Mucosa of rectum (tissue), 2 donors: ENCODE results near the gene GDPD4.

Experiments
- H3K27ac ChIP-seq, 2 donors: one replicate each; pipeline ENCODE4 v1.7.0; 2013; ENCODE audit warnings: inconsistent platforms in 2 of 2, low read depth in 2 of 2, low read length in 2 of 2
- H3K27me3 ChIP-seq, 2 donors: one replicate each; pipeline ENCODE4 v1.7.0; 2013; ENCODE audit warnings: low read length in 2 of 2; ENCODE audit not compliant: control insufficient read depth in 2 of 2, insufficient read depth in 2 of 2
- H3K36me3 ChIP-seq, 2 donors: one replicate each; pipeline ENCODE4 v1.7.0; 2013; ENCODE audit warnings: low read length in 2 of 2; ENCODE audit not compliant: control insufficient read depth in 2 of 2, insufficient read depth in 2 of 2
- H3K4me1 ChIP-seq, 2 donors: one replicate each; pipeline ENCODE4 v1.7.0; 2013; ENCODE audit warnings: low read length in 2 of 2, mild to moderate bottlenecking in 1 of 2; ENCODE audit not compliant: control insufficient read depth in 2 of 2, insufficient read depth in 2 of 2
- H3K4me3 ChIP-seq, 2 donors: one replicate each; pipeline ENCODE4 v1.7.0; 2013; ENCODE audit warnings: low read length in 2 of 2
- H3K9ac ChIP-seq, 2 donors: one replicate each; pipeline ENCODE4 v1.7.0; 2013; ENCODE audit warnings: low read length in 2 of 2, low read depth in 1 of 2, mild to moderate bottlenecking in 1 of 2
- H3K9me3 ChIP-seq, 2 donors: one replicate each; pipeline ENCODE4 v1.7.0; 2013; ENCODE audit warnings: low read length in 2 of 2; ENCODE audit not compliant: control insufficient read depth in 2 of 2
- donor health status: healthy.
- donor health status: Normal muscosa, but diverticular disease.

Gene GDPD4

DNA sequence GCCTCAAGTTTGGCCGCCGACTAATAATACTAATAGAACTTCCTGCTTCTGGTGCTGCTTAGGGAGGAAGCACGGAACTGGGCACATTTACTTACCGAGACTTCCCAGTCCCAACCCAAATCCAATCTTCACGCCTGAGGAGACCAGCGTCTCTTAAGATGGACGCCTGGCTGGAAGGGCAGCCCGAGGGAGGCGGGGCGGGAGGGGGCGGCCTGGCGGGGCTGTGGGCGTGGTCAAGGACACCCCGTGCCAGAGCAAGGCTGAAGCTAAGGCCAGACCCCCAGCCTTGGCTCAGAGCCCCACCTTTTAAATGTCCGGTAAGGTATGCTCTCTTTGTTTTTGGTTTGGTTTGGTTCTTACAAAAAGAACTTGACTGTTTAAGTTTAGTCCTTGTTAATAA is at the start of gene GDPD4:
Gene GDPD4 (minus strand): TSS at position 177 of the 400 bp plus-strand sequence. CDS start 16,549 bp downstream, outside the sequence.
- Histone ChIP-seq H3K4me3 (no peak within 1 kb of the TSS), H3K9ac (no peak within 1 kb of the TSS), H3K27me3 (no peaks in the 10 kb centered on the region), H3K27ac (no peak within 1 kb of the TSS), H3K9me3 (no peaks in the 10 kb centered on the region), H3K4me1 (no peaks in the 10 kb centered on the region), H3K36me3 (no peaks in the 10 kb centered on the region)

DNA sequence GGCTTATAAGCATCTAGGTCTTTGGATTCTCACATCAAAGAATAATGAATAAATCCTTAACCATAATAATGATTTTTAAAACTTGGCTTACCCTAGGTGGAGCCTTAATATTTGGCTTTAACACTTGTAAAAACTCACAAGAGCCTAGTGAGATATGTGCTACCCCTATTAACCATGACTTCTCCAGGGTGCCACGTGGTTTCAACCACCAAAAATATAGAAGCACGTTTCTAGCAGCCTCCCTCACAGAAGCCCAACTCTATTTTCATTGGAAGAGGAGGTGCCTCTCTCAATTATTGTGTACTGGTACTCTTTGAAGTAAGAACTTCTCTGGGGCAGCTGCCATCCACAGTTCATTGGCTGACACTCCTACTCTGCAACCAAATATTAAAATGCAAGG is 46.5 kb upstream of the GDPD4 start:
- Histone ChIP-seq H3K9me3 (no peaks in the 10 kb centered on the region), H3K27ac (no peak overlapping the region), H3K4me1 (no peaks in the 10 kb centered on the region), H3K4me3 (no peak overlapping the region), H3K36me3 (peaks cover 23 to 24% of the 10 kb centered on the region in 2 donors), H3K27me3 (no peaks in the 10 kb centered on the region), H3K9ac (no peak overlapping the region)

DNA sequence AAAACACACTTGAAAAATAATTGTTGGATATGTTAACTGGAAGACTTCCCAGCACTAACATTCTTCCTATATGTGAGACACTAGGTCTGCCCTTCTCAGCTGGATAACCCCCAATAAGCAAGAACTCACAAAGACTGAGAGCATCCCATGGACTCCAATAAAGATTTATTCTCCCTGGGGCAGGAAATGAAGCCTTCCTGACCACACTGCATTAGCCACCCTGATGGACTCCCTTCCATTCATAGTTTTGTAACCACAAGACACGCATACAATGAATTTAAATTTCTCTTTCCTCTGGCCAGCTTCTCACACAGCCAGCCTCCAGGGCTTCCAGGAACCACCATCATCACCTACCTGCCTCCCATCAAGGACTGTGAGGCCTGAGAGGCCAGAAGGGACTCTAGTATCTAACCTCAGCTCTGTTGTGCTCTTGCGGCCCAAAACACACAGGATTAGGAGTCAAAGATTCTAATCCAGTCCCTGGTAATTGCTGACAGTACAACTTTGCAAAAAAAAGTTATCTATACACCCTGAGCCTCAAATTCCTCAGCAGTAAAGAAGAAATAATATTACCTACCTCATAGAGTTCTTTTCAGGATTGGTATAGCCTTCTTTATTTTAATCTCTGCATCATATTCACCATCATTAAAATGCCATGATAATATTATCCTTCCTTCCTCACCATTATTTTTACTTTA is 45.6 kb upstream of the GDPD4 start:
- Histone ChIP-seq H3K36me3 (peaks cover 23 to 26% of the 10 kb centered on the region in 2 donors), H3K27ac (no peak overlapping the region), H3K9ac (no peak overlapping the region), H3K4me3 (no peak overlapping the region), H3K27me3 (no peaks in the 10 kb centered on the region), H3K4me1 (no peaks in the 10 kb centered on the region), H3K9me3 (no peaks in the 10 kb centered on the region)

DNA sequence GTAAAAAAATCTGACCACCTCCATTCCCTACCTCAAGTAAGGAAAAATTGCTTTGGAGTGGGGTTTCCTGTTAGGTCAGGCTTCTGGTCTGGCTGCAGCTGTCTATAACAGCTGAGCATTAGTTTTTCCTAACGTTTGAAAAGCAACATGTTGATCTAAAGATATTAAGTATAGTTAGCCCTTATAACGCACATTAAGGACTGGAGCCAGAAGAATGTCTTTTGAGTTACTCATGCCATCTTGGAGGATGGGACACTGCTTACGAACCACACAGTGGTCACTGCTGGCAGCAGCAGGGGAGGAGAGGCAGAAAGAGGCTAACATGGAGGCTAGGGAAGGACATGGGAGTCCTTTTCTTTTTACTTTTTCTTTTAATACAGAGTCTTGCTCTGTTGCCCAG is 44.1 kb upstream of the GDPD4 start:
- H3K27me3 ChIP-seq: no peaks in the 10 kb centered on the region
- H3K36me3 ChIP-seq: peaks cover 30% of the 10 kb centered on the region in 2 donors
- H3K4me3 ChIP-seq: no peak overlapping the region

GRCh38 chr11:77340501-77340900 is 39.0 kb upstream of the GDPD4 start:
- Histone ChIP-seq H3K4me3 (no peak overlapping the region), H3K9ac (no peak overlapping the region), H3K4me1 (no peaks in the 10 kb centered on the region), H3K27ac (no peak overlapping the region), H3K27me3 (no peaks in the 10 kb centered on the region), H3K9me3 (no peaks in the 10 kb centered on the region), H3K36me3 (peaks cover 35 to 48% of the 10 kb centered on the region in 2 donors)

More for the DNA sequence above, 44.1 kb upstream of the GDPD4 start:
- no peak overlapping the region for H3K9ac ChIP-seq
- H3K4me1 ChIP-seq: no peaks in the 10 kb centered on the region
- no peaks in the 10 kb centered on the region for H3K9me3 ChIP-seq
- H3K27ac ChIP-seq: no peak overlapping the region

- H3K4me3 ChIP-seq: no peak overlapping the region
- no peaks in the 10 kb centered on the region for H3K4me1 ChIP-seq
- no peaks in the 10 kb centered on the region for H3K9me3 ChIP-seq
- H3K27ac ChIP-seq: no peak overlapping the region
- no peak overlapping the region for H3K9ac ChIP-seq
- no peaks in the 10 kb centered on the region for H3K27me3 ChIP-seq
- H3K36me3 ChIP-seq: peaks cover 30 to 40% of the 10 kb centered on the region in 2 donors
These were observed 30.8 kb upstream of the GDPD4 start for GRCh38 chr11:77332259-77332658.

DNA sequence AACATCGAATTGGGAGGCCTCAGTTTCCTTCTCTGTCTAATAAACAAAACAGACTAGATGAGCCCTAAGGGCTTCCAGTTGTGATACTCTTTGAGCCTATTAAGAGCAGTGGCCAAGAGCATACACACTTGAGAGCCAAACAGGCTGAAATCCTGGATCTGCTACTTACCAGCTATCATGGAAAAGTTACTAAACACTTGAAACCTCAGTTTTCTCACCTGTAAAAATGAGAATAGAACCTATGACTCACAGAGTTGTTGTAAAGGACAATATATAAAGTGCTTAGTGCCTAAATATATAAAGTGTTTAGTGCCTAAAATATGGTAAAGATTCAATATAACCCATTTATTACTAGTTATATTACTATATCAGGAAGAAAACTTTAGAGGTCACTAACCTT is 23.7 kb upstream of the GDPD4 start:
- Histone ChIP-seq H3K27ac (no peak overlapping the region), H3K27me3 (no peaks in the 10 kb centered on the region), H3K4me1 (no peaks in the 10 kb centered on the region), H3K9ac (no peak overlapping the region), H3K4me3 (no peak overlapping the region), H3K9me3 (no peaks in the 10 kb centered on the region), H3K36me3 (peaks cover 22 to 23% of the 10 kb centered on the region in 2 donors)

DNA sequence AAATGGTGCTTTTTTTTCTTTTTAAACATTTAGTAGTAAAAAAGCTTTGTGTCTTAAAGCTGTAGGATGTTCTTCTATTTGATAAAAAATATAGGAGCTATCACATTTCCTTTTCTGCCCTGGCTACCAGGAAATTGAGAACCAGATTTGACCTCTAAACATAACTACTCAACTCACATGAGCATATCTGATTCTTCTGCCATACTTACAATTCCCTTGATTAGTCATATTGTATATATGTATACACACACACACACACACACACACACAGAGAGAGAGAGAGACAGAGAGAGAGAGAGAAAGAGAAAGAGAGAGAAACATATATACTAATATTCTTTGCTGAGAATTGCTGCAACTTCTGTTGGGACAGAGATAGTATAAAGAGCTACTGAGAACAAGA is 23.0 kb upstream of the GDPD4 start:
- peaks cover 22 to 23% of the 10 kb centered on the region in 2 donors for H3K36me3 ChIP-seq
- no peak overlapping the region for H3K9ac ChIP-seq
- no peak overlapping the region for H3K4me3 ChIP-seq
- no peaks in the 10 kb centered on the region for H3K4me1 ChIP-seq
- H3K27me3 ChIP-seq: no peaks in the 10 kb centered on the region
- H3K27ac ChIP-seq: no peak overlapping the region
- H3K9me3 ChIP-seq: no peaks in the 10 kb centered on the region

DNA sequence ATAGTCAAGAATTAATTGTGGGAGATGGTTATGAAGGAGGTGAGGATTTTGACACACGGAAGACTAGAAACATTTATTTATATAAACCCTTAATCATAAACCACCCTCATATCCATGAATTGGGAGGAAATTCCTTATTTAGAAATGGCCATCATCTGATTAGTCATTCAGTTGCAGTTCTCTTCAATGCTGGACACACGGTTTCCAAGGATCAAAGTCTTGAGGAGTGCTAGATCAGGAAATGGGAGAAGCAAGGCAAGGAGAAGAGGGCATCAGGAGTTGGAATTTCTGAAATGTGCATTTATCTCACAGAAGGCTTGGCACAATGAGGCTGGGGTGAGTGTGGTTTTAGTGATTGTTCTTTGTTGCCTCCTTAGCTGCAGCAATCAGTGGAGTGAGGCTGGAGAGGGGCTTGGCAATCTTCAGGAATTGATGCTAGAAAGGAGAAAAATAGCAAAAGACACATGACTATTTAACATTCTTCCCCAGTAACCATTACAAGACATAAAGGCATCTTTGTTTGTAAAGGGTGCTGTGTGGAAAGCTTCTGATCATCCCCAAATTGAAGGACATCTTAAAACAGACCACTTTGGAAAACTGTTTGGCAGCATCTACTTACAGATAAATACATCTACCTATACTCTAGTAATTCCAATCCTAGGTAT is 21.6 kb upstream of the GDPD4 start:
- Histone ChIP-seq H3K9ac (no peak overlapping the region), H3K4me3 (no peak overlapping the region), H3K27me3 (no peaks in the 10 kb centered on the region), H3K9me3 (no peaks in the 10 kb centered on the region), H3K4me1 (no peaks in the 10 kb centered on the region), H3K27ac (no peak overlapping the region), H3K36me3 (peaks cover 22 to 23% of the 10 kb centered on the region in 2 donors)

DNA sequence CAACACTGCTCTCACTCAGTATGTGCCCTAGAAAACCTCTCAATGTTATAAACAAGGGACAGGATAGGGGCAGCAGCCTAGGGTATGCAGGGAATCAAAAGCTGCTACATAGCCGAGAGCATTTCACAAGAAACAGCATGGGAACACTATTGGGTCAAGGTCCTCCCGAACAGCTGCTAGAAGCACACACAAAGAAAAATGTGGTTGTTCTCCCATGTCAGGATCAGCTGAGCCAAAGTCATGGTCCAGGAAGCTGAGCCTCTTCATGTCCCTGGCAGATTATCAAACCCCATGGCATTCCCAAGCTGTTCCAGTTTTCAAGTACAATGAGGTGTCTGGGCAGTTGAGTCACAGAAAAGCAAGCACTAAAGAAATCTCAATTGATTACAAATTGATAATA is 21.0 kb upstream of the GDPD4 start:
- Histone ChIP-seq H3K27me3 (no peaks in the 10 kb centered on the region), H3K4me1 (no peaks in the 10 kb centered on the region), H3K9me3 (no peaks in the 10 kb centered on the region), H3K4me3 (no peak overlapping the region), H3K9ac (no peak overlapping the region), H3K27ac (no peak overlapping the region), H3K36me3 (peaks cover 22 to 23% of the 10 kb centered on the region in 2 donors)
